Kidney (tissue), 14 donors: ENCODE data around the gene POU2F1. TPM values are rescaled to one million over a fixed set of nuclear protein-coding genes. Genes with fewer than 3 reads are reported as not detected.

ENCODE experiments used
- DNase-seq, 5 donors: peaks; one replicate each; pipeline ENCODE4 v3.0.0-alpha.2; 2013 to 2020
- FAIRE-seq: peaks from 2 replicates; lab custom pipeline; 2012; peaks lifted over from hg19 to GRCh38; lab: Jason Lieb, UNC
- H3K27ac ChIP-seq, 2 donors: one replicate each; pipeline ENCODE4 v1.7.0; 2013; ENCODE audit warnings: low read depth in 2 of 2, low read length in 2 of 2, inconsistent platforms in 1 of 2
- H3K27me3 ChIP-seq: one replicate; pipeline ENCODE4 v1.7.1; 2013; ENCODE audit warnings: low read length, inconsistent platforms; ENCODE audit not compliant: control insufficient read depth, insufficient read depth
- H3K36me3 ChIP-seq, 3 donors: one replicate each; pipeline versions ENCODE4 v1.7.0 to v1.7.1; 2013; ENCODE audit warnings: low read length in 3 of 3, control low read depth in 1 of 3, inconsistent platforms in 1 of 3; ENCODE audit not compliant: insufficient read depth in 3 of 3, control insufficient read depth in 2 of 3
- H3K4me1 ChIP-seq, 3 donors: one replicate each; pipeline versions ENCODE4 v1.7.0 to v1.7.1; 2013; ENCODE audit warnings: low read length in 3 of 3, inconsistent platforms in 1 of 3, low read depth in 1 of 3; ENCODE audit not compliant: control insufficient read depth in 2 of 3, insufficient read depth in 2 of 3
- H3K4me3 ChIP-seq, 3 donors: one replicate each; pipeline versions ENCODE4 v1.7.0 to v1.8.1; 2013; ENCODE audit warnings: low read length in 3 of 3, control low read depth in 1 of 3, inconsistent platforms in 1 of 3
- H3K9ac ChIP-seq, 3 donors: one replicate each; pipeline versions ENCODE4 v1.7.0 to v1.7.1; 2013; ENCODE audit warnings: low read length in 3 of 3, control low read depth in 1 of 3, inconsistent platforms in 1 of 3
- H3K9me3 ChIP-seq, 3 donors: one replicate each; pipeline versions ENCODE4 v1.7.0 to v1.7.1; 2013; ENCODE audit warnings: low read length in 3 of 3, control low read depth in 1 of 3, inconsistent platforms in 1 of 3; ENCODE audit not compliant: control insufficient read depth in 2 of 3, insufficient read depth in 1 of 3
- CTCF ChIP-seq: IDR thresholded peaks from 3 replicates; pipeline ENCODE4 v1.5.1; 2012; ENCODE audit warnings: mild to moderate bottlenecking, moderate library complexity, borderline replicate concordance; ENCODE audit not compliant: insufficient read depth; ENCODE audit errors: extremely low read depth
- intact Hi-C: fragments of 100-400 bp; cut with DNase I; formaldehyde crosslinking; loops from one replicate; pipeline ENCODE4 v1.11.1; 2022
- polyA plus RNA-seq: library from polyadenylated mRNA; stranded (reverse); fragments of 350-450 nt; fragmentation: Illumina TruSeq; extraction: RNeasy Lipid Tissue Mini Kit (QIAGEN cat#74804); gene quantifications from one replicate; pipeline ENCODE4 v1.2.3, GENCODE V29; 2014; ENCODE audit warnings: low read depth, low replicate concordance; ENCODE audit not compliant: insufficient read depth
- total RNA-seq: library from RNA; stranded (reverse); fragmentation: NEBNext Ultra II Directional; extraction: Animal tissue kit (Norgen Biotek cat#: 25700); gene quantifications from one replicate; pipeline ENCODE4 v1.2.1, GENCODE V29; 2021
- donor health status: control.
- donor health status: control.
- donor health status: control.
- donor health status: control.
- donor health status: control.
- donor health status: DM: yes; HTN: yes; CAD: no.
- donor health status: Normal renal cell carcinoma (clear cell type).

Gene POU2F1
- total and polyA plus RNA-seq, 2 donors from 2014 or later = 1.9 to 25.2 TPM

- H3K36me3 ChIP-seq = no peaks in the 10 kb centered on the region
- H3K27me3 ChIP-seq = no peaks in the 10 kb centered on the region
- FAIRE-seq = no peak
- intact Hi-C loops = no loop called here
- H3K9me3 ChIP-seq = no peaks in the 10 kb centered on the region
- DNase-seq = peak in 4 of 5 donors; percentile 60 to 76 (median 65)
- peaks cover 0 to 2% (median 0%) of the 10 kb centered on the region in 3 donors for H3K4me1 ChIP-seq
- H3K27ac ChIP-seq = peak overlapping the region in 1 of 2 donors; percentile 63
- TF ChIP-seq CTCF = no peak
- peak overlapping the region in 1 of 3 donors; percentile 85 for H3K9ac ChIP-seq
- H3K4me3 ChIP-seq = peak overlapping the region; percentile 17 to 88 (median 76)
These were observed 235.2 kb downstream of the POU2F1 start for GRCh38 chr1:167455786-167456446.

- Histone ChIP-seq H3K27me3 (no peaks in the 10 kb centered on the region), H3K9ac (no peak overlapping the region), H3K9me3 (no peaks in the 10 kb centered on the region), H3K36me3 (no peaks in the 10 kb centered on the region), H3K4me3 (no peak overlapping the region), H3K4me1 (peaks cover 0 to 2% (median 0%) of the 10 kb centered on the region in 3 donors), H3K27ac (no peak overlapping the region)
- TF ChIP-seq CTCF = no peak
- intact Hi-C loops = no loop called here
- no peak for FAIRE-seq
- no peak for DNase-seq
These were observed 235.8 kb downstream of the POU2F1 start for GRCh38 chr1:167456524-167456923.

DNA sequence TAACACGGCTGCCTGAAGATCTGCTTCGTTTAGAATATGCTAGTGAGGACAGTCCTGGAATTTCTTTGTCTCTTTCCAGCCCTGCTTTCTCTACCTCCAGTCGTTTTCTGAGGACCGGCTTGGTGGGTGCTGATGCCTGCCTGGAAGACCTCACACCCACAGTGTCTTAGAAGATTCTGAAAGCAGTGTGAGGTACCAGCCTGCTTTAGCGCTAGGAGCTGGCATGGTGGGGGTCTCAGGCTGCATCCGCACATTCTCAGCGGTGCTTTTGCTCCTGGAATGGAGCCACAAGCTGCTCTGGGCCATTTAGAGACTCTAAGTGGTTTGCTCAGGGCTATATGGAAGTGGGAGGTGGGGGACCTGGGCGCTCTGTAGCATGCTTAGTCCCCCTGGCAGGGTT is 236.2 kb downstream of the POU2F1 start:
- no peak for FAIRE-seq
- intact Hi-C loops = no loop called here
- H3K4me1 ChIP-seq = peaks cover 0 to 2% (median 0%) of the 10 kb centered on the region in 3 donors
- no peak overlapping the region for H3K27ac ChIP-seq
- H3K36me3 ChIP-seq = no peaks in the 10 kb centered on the region
- no peak overlapping the region for H3K4me3 ChIP-seq
- DNase-seq = no peak
- no peak for TF ChIP-seq CTCF
- H3K27me3 ChIP-seq = no peaks in the 10 kb centered on the region
- H3K9ac ChIP-seq = no peak overlapping the region
- H3K9me3 ChIP-seq = no peaks in the 10 kb centered on the region
